HL-60 (cell line): ENCODE results near the gene MMP15.

ENCODE experiments used
- CTCF ChIP-seq: IDR thresholded peaks from one replicate; pipeline ENCODE4 v1.5.1; 2011; ENCODE audit warnings: low read length, control low read depth, inconsistent platforms; ENCODE audit not compliant: insufficient read depth
- GABPA ChIP-seq: IDR thresholded peaks from 2 replicates; pipeline ENCODE4 v1.6.1; 2012; ENCODE audit warnings: low read depth
- POLR2AphosphoS5 ChIP-seq: IDR thresholded peaks from 2 replicates; pipeline ENCODE4 v1.6.1; 2012; ENCODE audit warnings: low read depth
- REST ChIP-seq: IDR thresholded peaks from 2 replicates; pipeline ENCODE4 v1.6.1; 2012; ENCODE audit warnings: low read depth; ENCODE audit not compliant: insufficient replicate concordance

GRCh38 chr16:58045096-58045495 is 19.5 kb downstream of the MMP15 start:
- TF ChIP-seq CTCF (no peak), POLR2AphosphoS5 (no peak), GABPA (no peak), REST (no peak)
